H1 (cell line): ENCODE measurements around the gene F8A2. TPM values are rescaled to one million over a fixed set of nuclear protein-coding genes. Genes with fewer than 3 reads are reported as not detected.

Source experiments
- CTCF ChIA-PET: fragments of 300-600 bp; sonication (Branson Sonifier 250); formaldehyde crosslinking; loops from one replicate; lab custom pipeline; 2021; ENCODE audit not compliant: partially characterized antibody; lab: Charles Lee
- POLR2A ChIA-PET: fragments of 300-600 bp; sonication (Branson Sonifier 250); formaldehyde crosslinking; loops from one replicate; lab custom pipeline; 2021; ENCODE audit warnings: inconsistent platforms; ENCODE audit not compliant: partially characterized antibody; lab: Charles Lee
- DNase-seq, 2 experiments: peaks; one replicate each; pipeline versions ENCODE4 v3.0.0 to v3.0.0-alpha.2; 2010 to 2022; ENCODE audit warnings: low spot score in 2 of 2, low read depth in 1 of 2, mixed read lengths in 1 of 2
- FAIRE-seq: peaks from 2 replicates; lab custom pipeline; 2011; peaks lifted over from hg19 to GRCh38; lab: Jason Lieb, UNC
- H2AFZ ChIP-seq: 2 replicates; pipeline ENCODE4 v1.8.1; 2012; ENCODE audit warnings: low read length, inconsistent platforms
- H2AK5ac ChIP-seq: 2 replicates; pipeline ENCODE4 v1.6.1; 2013; ENCODE audit warnings: low read depth, low read length
- H2BK120ac ChIP-seq: replicated peaks from 2 replicates; pipeline ENCODE3; 2013; ENCODE audit warnings: low read depth, low read length, inconsistent platforms
- H2BK12ac ChIP-seq: 2 replicates; pipeline ENCODE4 v1.6.1; 2013; ENCODE audit warnings: low read depth, low read length
- H2BK15ac ChIP-seq: 2 replicates; pipeline ENCODE4 v1.6.1; 2013; ENCODE audit warnings: low read length
- H2BK20ac ChIP-seq: 2 replicates; pipeline ENCODE4 v1.6.1; 2013; ENCODE audit warnings: low read length
- H2BK5ac ChIP-seq: 2 replicates; pipeline ENCODE4 v1.6.1; 2013; ENCODE audit warnings: low read depth, low read length
- H3K14ac ChIP-seq: 2 replicates; pipeline ENCODE4 v1.6.1; 2013; ENCODE audit warnings: inconsistent platforms; ENCODE audit not compliant: insufficient read length
- H3K18ac ChIP-seq: 2 replicates; pipeline ENCODE4 v1.6.1; 2013; ENCODE audit warnings: low read length; ENCODE audit errors: extremely low read depth
- H3K23ac ChIP-seq: 2 replicates; pipeline ENCODE4 v1.6.1; 2013; ENCODE audit warnings: inconsistent platforms; ENCODE audit not compliant: insufficient read length
- H3K23me2 ChIP-seq: 2 replicates; pipeline ENCODE4 v1.6.1; 2013; ENCODE audit warnings: low read depth, low read length
- H3K27ac ChIP-seq: 2 replicates; pipeline ENCODE4 v1.6.1; 2011; ENCODE audit warnings: low read depth, low read length, inconsistent platforms
- H3K27me3 ChIP-seq, 4 experiments: replicated peaks in 1 of 4; 1 replicate in 1 of 4; 2 replicates in 3 of 4; pipeline versions ENCODE4 v1.6.1 to v1.8.1; 2011 to 2013; ENCODE audit warnings: low read length in 3 of 4, mild to moderate bottlenecking in 3 of 4, inconsistent platforms in 2 of 4, mixed read lengths in 2 of 4, moderate library complexity in 1 of 4; ENCODE audit not compliant: control insufficient read depth in 3 of 4, insufficient read depth in 3 of 4; ENCODE audit errors: extremely low read depth in 1 of 4
- H3K36me3 ChIP-seq, 4 experiments: 2 replicates each; pipeline versions ENCODE4 v1.6.1 to v1.8.1; 2011 to 2013; ENCODE audit warnings: mild to moderate bottlenecking in 4 of 4, low read length in 3 of 4, moderate library complexity in 2 of 4, control low read depth in 1 of 4, inconsistent platforms in 1 of 4; ENCODE audit not compliant: insufficient read depth in 4 of 4, control insufficient read depth in 2 of 4
- H3K4ac ChIP-seq: replicated peaks from 2 replicates; pipeline ENCODE3; 2013; ENCODE audit warnings: low read length, low read depth, mixed read lengths, inconsistent platforms; ENCODE audit not compliant: insufficient read length
- H3K4me1 ChIP-seq, 4 experiments: replicated peaks in 1 of 4; 1 replicate in 1 of 4; 2 replicates in 3 of 4; pipeline versions ENCODE4 v1.6.1 to v1.8.1; 2011 to 2013; ENCODE audit warnings: low read length in 3 of 4, inconsistent platforms in 2 of 4, mixed read lengths in 1 of 4; ENCODE audit not compliant: insufficient read depth in 4 of 4, control insufficient read depth in 3 of 4
- H3K4me2 ChIP-seq, 2 experiments: 2 replicates each; pipeline versions ENCODE4 v1.6.1 to v1.8.1; 2011 to 2013; ENCODE audit warnings: low read depth in 2 of 2, low read length in 2 of 2, control low read depth in 1 of 2, inconsistent platforms in 1 of 2, mild to moderate bottlenecking in 1 of 2; ENCODE audit not compliant: insufficient read depth in 1 of 2
- H3K4me3 ChIP-seq, 4 experiments: fragments of 200-600, 300-600 bp in 1 of 4; sonication (generic), shearing (Covaris generic), sonication (Bioruptor Twin) in 1 of 4; 2 replicates each; pipeline versions ENCODE4 v1.5.1 to v1.8.1; 2011 to 2016; ENCODE audit warnings: low read length in 4 of 4, low read depth in 3 of 4, control low read depth in 2 of 4, inconsistent platforms in 2 of 4, mild to moderate bottlenecking in 2 of 4, mixed read lengths in 1 of 4, moderate library complexity in 1 of 4; ENCODE audit not compliant: insufficient read depth in 2 of 4; ENCODE audit errors: extremely low read depth in 1 of 4
- H3K56ac ChIP-seq: replicated peaks from 2 replicates; pipeline ENCODE3; 2013; ENCODE audit warnings: low read depth, mild to moderate bottlenecking, mixed read lengths, low read length, inconsistent platforms; ENCODE audit not compliant: insufficient read length
- H3K79me1 ChIP-seq: 2 replicates; pipeline ENCODE4 v1.6.1; 2013; ENCODE audit warnings: low read depth, low read length, control low read depth
- H3K79me2 ChIP-seq, 2 experiments: 2 replicates each; pipeline versions ENCODE4 v1.6.1 to v1.8.1; 2012 to 2013; ENCODE audit warnings: low read length in 2 of 2, mild to moderate bottlenecking in 2 of 2, inconsistent platforms in 1 of 2; ENCODE audit not compliant: insufficient read depth in 2 of 2, control insufficient read depth in 1 of 2
- H3K9ac ChIP-seq, 4 experiments: replicated peaks in 1 of 4; 1 replicate in 1 of 4; 2 replicates in 3 of 4; pipeline versions ENCODE4 v1.6.1 to v1.8.1; 2011 to 2013; ENCODE audit warnings: low read depth in 3 of 4, low read length in 3 of 4, control low read depth in 2 of 4, mild to moderate bottlenecking in 2 of 4, moderate library complexity in 2 of 4, inconsistent platforms in 1 of 4; ENCODE audit errors: extremely low read depth in 1 of 4
- H3K9me3 ChIP-seq, 2 experiments: 2 replicates each; pipeline versions ENCODE4 v1.6.1 to v1.8.1; 2012 to 2013; ENCODE audit warnings: mild to moderate bottlenecking in 2 of 2, moderate library complexity in 2 of 2, control low read depth in 1 of 2, inconsistent platforms in 1 of 2, low read depth in 1 of 2, low read length in 1 of 2, mixed read lengths in 1 of 2; ENCODE audit not compliant: insufficient read depth in 2 of 2
- H4K20me1 ChIP-seq, 2 experiments: replicated peaks in 1 of 2; 2 replicates each; pipeline versions ENCODE3 to v1.8.1; 2011 to 2013; ENCODE audit warnings: inconsistent platforms in 2 of 2, low read length in 2 of 2, mild to moderate bottlenecking in 1 of 2; ENCODE audit not compliant: insufficient read depth in 2 of 2, control insufficient read depth in 1 of 2
- H4K5ac ChIP-seq: 2 replicates; pipeline ENCODE4 v1.6.1; 2013; ENCODE audit warnings: low read length, low read depth, mixed read lengths, inconsistent platforms; ENCODE audit not compliant: insufficient read length
- H4K8ac ChIP-seq: 2 replicates; pipeline ENCODE4 v1.8.0; 2013; ENCODE audit warnings: mild to moderate bottlenecking, moderate library complexity, low read length, inconsistent platforms; ENCODE audit not compliant: insufficient read depth; ENCODE audit errors: extremely low read depth
- H4K91ac ChIP-seq: replicated peaks from 2 replicates; pipeline ENCODE3; 2013; ENCODE audit warnings: low read length, mixed read lengths, inconsistent platforms; ENCODE audit not compliant: insufficient read length
- BCL11A ChIP-seq, 2 experiments: IDR thresholded peaks; one replicate each; pipeline ENCODE4 v1.6.1; 2011; ENCODE audit warnings: low read depth in 2 of 2, low read length in 2 of 2, mild to moderate bottlenecking in 2 of 2
- BRCA1 ChIP-seq: IDR thresholded peaks from 2 replicates; pipeline ENCODE4 v1.6.1; 2012; ENCODE audit warnings: low read depth, low read length, improper control_type of control experiment
- EGR1 ChIP-seq: IDR thresholded peaks from 2 replicates; pipeline ENCODE4 v1.6.1; 2011; ENCODE audit warnings: low read depth, low read length, borderline replicate concordance
- GABPA ChIP-seq: IDR thresholded peaks from 2 replicates; pipeline ENCODE4 v1.6.1; 2011; ENCODE audit warnings: mild to moderate bottlenecking, low read length, moderate library complexity, borderline replicate concordance; ENCODE audit not compliant: insufficient read depth
- HDAC6 ChIP-seq: IDR thresholded peaks from one replicate; pipeline ENCODE4 v1.7.1; 2012; ENCODE audit warnings: low read depth, mild to moderate bottlenecking, inconsistent platforms, low read length, moderate library complexity
- JUND ChIP-seq: IDR thresholded peaks from 2 replicates; pipeline ENCODE4 v1.6.1; 2011; ENCODE audit warnings: mild to moderate bottlenecking, improper control_type of control experiment, low read length
- KDM1A ChIP-seq: fragments of 200-600, 300-600 bp; sonication (generic); IDR thresholded peaks from 2 replicates; pipeline ENCODE4 v1.7.1; 2016; ENCODE audit warnings: mild to moderate bottlenecking, low read length, borderline replicate concordance
- KDM5A ChIP-seq: fragments of 200-600 bp; IDR thresholded peaks from 2 replicates; pipeline ENCODE4 v1.7.1; 2012; ENCODE audit warnings: mild to moderate bottlenecking, low read length, inconsistent platforms, mixed read lengths
- NRF1 ChIP-seq: IDR thresholded peaks from 2 replicates; pipeline ENCODE4 v1.6.1; 2011; ENCODE audit warnings: mild to moderate bottlenecking, low read depth, low read length, improper control_type of control experiment
- RXRA ChIP-seq: IDR thresholded peaks from 2 replicates; pipeline ENCODE4 v1.6.1; 2011; ENCODE audit warnings: low read depth, mild to moderate bottlenecking, low read length, moderate library complexity; ENCODE audit not compliant: insufficient read depth
- SAP30 ChIP-seq: fragments of 300-600 bp; sonication (generic); IDR thresholded peaks from 2 replicates; pipeline ENCODE4 v1.7.1; 2012; ENCODE audit warnings: low read length, moderate library complexity, mild to moderate bottlenecking, inconsistent platforms; ENCODE audit not compliant: insufficient read depth, insufficient replicate concordance
- SIX5 ChIP-seq: IDR thresholded peaks from 2 replicates; pipeline ENCODE4 v1.6.1; 2011; ENCODE audit warnings: mild to moderate bottlenecking, low read depth, low read length
- SP1 ChIP-seq: IDR thresholded peaks from 2 replicates; pipeline ENCODE4 v1.6.1; 2011; ENCODE audit warnings: low read depth, low read length
- SUZ12 ChIP-seq: fragments of 200-600 bp; sonication (generic); IDR thresholded peaks from 2 replicates; pipeline ENCODE4 v1.6.1; 2012; ENCODE audit warnings: mild to moderate bottlenecking, inconsistent platforms, low read length, moderate library complexity, mixed read lengths
- TAF1 ChIP-seq: IDR thresholded peaks from 2 replicates; pipeline ENCODE4 v1.6.1; 2011; ENCODE audit warnings: mild to moderate bottlenecking, low read depth, low read length
- ZNF274 ChIP-seq: IDR thresholded peaks from 2 replicates; pipeline ENCODE4 v1.7.0; 2012; ENCODE audit warnings: low read length, borderline replicate concordance; ENCODE audit errors: extremely low read depth
- WGBS, 2 experiments: shearing (Covaris generic) in 1 of 2; methylation state at CpG; one replicate each; pipeline versions ENCODE4 v1.1.6 to v1.1.7; 2013 to 2015; ENCODE audit warnings: low lambda C conversion rate in 2 of 2, mixed read lengths in 2 of 2, inconsistent platforms in 1 of 2, low coverage in 1 of 2, missing lambda C conversion rate in 1 of 2; ENCODE audit not compliant: insufficient replicate concordance in 2 of 2, insufficient coverage in 1 of 2, insufficient read length in 1 of 2; ENCODE audit errors: extremely low coverage in 1 of 2, missing lambda C conversion rate in 1 of 2; 5-methylcytosine and 5-hydroxymethylcytosine counted together
- polyA plus RNA-seq, 7 experiments: library from polyadenylated mRNA; depleted of rRNA in 3 of 7; stranded (reverse) in 5 of 7; unstranded in 2 of 7; fragments of >200 nt in 5 of 7; fragments of 200-250 nt in 2 of 7; gene quantifications; 1 replicate in 5 of 7; 2 replicates in 1 of 7; 4 replicates in 1 of 7; pipeline versions ENCODE4 v1.2.1 to v1.2.3, GENCODE V29; 2011 to 2013; ENCODE audit warnings: missing spikeins in 2 of 7, mixed read lengths in 2 of 7
- total RNA-seq: library from RNA; stranded (reverse); fragmentation: NEBNext Ultra II Directional; extraction: Animal tissue kit (Norgen Biotek cat#: 25700); gene quantifications from 2 replicates; pipeline ENCODE4 v1.2.1, GENCODE V29; 2021

Gene F8A2
- total and polyA plus RNA-seq, 2 of the 8 experiments (the other 6 are each of a cell fraction or from before 2014, with no cell fraction given): not detected

DNA sequence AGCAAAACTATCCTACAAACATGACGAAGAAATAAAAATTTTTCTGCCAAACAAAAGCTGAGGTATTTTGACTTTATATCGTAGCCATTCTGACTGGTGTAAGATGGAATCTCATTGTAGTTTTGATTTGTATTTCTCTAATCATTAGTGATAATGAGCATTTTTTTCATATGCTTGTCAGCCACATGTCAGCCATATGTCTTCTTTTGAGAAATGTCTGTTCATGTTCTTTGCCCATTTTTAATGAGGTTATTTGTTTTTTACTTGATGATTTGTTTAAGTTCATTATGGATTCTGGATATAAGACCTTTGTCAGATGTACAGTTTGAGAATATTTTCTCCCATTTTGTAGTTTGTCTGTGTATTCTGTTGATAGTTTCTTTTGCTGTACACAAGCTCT, 24.5 kb downstream of the F8A2 start:
- Histone ChIP-seq H2BK5ac (no peak overlapping the region), H3K79me1 (no peaks in the 10 kb centered on the region), H3K4me2 (no peak overlapping the region), H3K4ac (no peak overlapping the region), H3K36me3 (no peaks in the 10 kb centered on the region; a peak in 1 of 8 replicates), H3K9me3 (no peaks in the 10 kb centered on the region), H2BK20ac (no peak overlapping the region), H4K8ac (no peak overlapping the region), H3K14ac (no peak overlapping the region), H3K23me2 (no peaks in the 10 kb centered on the region), H4K5ac (no peak overlapping the region), H3K27me3 (no peaks in the 10 kb centered on the region), H4K20me1 (no peaks in the 10 kb centered on the region), H3K56ac (no peak overlapping the region), H3K4me1 (no peaks in the 10 kb centered on the region), H2AFZ (no peak overlapping the region), H3K18ac (no peak overlapping the region), H3K4me3 (no peak overlapping the region), H2BK12ac (no peak overlapping the region)
- WGBS, 2 experiments: 87% methylated on average over 2 of the region's 2 CpGs; no CpG with 5 or more reads in 1 of the 2 experiments
- FAIRE-seq: no peak
- DNase-seq: no peak
- no peak for TF ChIP-seq BRCA1
- no peak for TF ChIP-seq SP1
- TF ChIP-seq GABPA: no peak
- TF ChIP-seq EGR1: no peak
- no peak for TF ChIP-seq ZNF274
- no peak for TF ChIP-seq JUND
- TF ChIP-seq KDM1A: no peak
- no peak for TF ChIP-seq TAF1
- TF ChIP-seq HDAC6: no peak
- TF ChIP-seq KDM5A: no peak
- TF ChIP-seq NRF1: no peak
- TF ChIP-seq SAP30: no peak
- no peak for TF ChIP-seq RXRA
- TF ChIP-seq SUZ12: no peak
- no peak for TF ChIP-seq SIX5
- TF ChIP-seq BCL11A (IDR thresholded peaks at IDR 0.05; ENCODE audit: low read depth in 2 of 2, low read length in 2 of 2): no peak
- TF ChIP-seq, all 59 proteins: peak for 0
- Histone ChIP-seq H2BK15ac (no peak overlapping the region), H4K91ac (no peak overlapping the region), H3K27ac (no peak overlapping the region), H2BK120ac (no peak overlapping the region), H3K23ac (no peak overlapping the region), H3K79me2 (no peaks in the 10 kb centered on the region), H2AK5ac (no peak overlapping the region), H3K9ac (no peak overlapping the region)
- ChIA-PET CTCF (no interaction called here), POLR2A (no interaction called here)
